SK-N-MC (cell line): ENCODE measurements around the gene LCOR.

Experiments
- EZH2 ChIP-seq: fragments of 200-600 bp; sonication (generic); IDR thresholded peaks from one replicate; pipeline ENCODE4 v1.6.1; 2017; ENCODE audit warnings: antibody characterized with exemption
- FOXP2 ChIP-seq: optimal IDR thresholded peaks from 2 replicates; pipeline ENCODE3; 2011; ENCODE audit warnings: mild to moderate bottlenecking, moderate library complexity; ENCODE audit not compliant: insufficient read depth; ENCODE audit errors: extremely low read length, control extremely low read depth
- POLR2AphosphoS5 ChIP-seq: IDR thresholded peaks from 2 replicates; pipeline ENCODE4 v1.6.1; 2012; ENCODE audit warnings: mild to moderate bottlenecking, low read depth, low read length, borderline replicate concordance

GRCh38 chr10:96838529-96838928 is 6.4 kb downstream of the LCOR start:
- TF ChIP-seq EZH2, result no peak
- no peak for TF ChIP-seq POLR2AphosphoS5
- no peak for TF ChIP-seq FOXP2
